C4-2B (cell line): Measurements from ENCODE around the gene MUC5B.
"Not testable (repeated sequence)": the region's sequence is repeated elsewhere in the genome, so short reads cannot be mapped to it uniquely, and the experiment has no call there.

Source experiments
- H3K27ac ChIP-seq: fragments of 450-650 bp; 2 replicates; pipeline ENCODE4 v1.5.1; 2017
- CTCF ChIP-seq: fragments of 450-650 bp; conservative IDR thresholded peaks from 2 replicates; pipeline ENCODE4 v1.5.1; 2017; ENCODE audit warnings: mild to moderate bottlenecking
- ZFX ChIP-seq: fragments of 450-650 bp; IDR thresholded peaks from 2 replicates; pipeline ENCODE4 v1.6.1; 2017

The MUC5B gene

GRCh38 chr11:1207401-1208143, 15.3 kb upstream of the MUC5B start:
- H3K27ac ChIP-seq = no peak overlapping the region
- TF ChIP-seq ZFX (no peak), CTCF (no peak)

DNA sequence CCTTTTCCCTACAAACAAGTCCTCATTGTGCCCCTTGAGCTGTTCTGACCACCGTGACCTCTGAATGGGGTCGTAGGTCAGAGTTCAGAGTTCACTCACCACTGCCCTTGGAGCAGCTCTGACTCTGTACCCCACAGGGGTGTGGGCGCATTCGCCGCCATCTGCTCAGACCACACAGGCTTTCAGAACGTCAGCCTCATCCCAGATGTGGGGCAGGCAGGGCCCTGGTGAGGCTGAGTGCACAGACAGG, 14.8 kb upstream of the MUC5B start:
- no peak overlapping the region for H3K27ac ChIP-seq
- TF ChIP-seq CTCF (no peak), ZFX (no peak)

DNA sequence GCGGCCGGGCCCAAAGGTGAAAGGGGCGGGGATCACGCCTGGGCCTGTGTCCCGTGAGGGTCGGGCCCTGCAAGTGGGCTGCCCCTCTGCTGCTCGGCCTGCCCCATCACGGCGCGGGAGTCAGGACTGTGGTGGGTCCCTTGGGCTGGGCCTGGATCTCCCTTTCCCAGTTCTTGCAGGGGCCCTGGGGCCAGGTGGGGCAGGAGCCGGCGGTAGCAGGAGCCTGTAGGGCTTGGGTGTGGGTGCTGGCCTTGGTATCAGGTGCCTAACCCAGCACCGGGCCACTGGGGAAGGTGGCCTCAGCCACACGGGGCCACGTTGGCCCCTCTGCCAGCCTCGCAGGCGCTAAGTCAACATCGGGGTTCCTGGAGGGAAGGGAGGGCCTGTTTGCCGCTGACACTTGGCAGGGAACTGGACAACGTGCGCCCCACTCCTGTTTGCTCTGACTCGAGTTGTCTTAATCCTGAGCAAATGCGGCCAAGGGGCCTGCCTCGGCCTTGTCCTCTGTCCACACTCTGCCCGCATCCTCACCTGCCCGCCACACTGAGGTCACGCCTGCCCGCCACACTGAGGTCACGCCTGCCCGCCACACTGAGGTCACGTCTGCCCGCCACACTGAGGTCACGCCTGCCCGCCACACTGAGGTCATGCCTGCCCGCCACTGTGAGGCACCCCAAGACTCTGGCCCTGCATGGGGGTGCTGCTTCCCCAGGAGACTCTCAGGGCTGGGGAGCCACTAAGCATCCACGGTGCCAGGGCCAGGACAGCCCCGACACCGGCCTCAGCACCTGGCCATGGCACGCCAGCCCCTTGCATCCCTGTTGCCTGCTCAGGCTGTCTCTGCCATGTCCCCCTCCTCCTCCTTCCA, 14.2 kb upstream of the MUC5B start:
- TF ChIP-seq ZFX = no peak
- TF ChIP-seq CTCF = no peak
- H3K27ac ChIP-seq = no peak overlapping the region

DNA sequence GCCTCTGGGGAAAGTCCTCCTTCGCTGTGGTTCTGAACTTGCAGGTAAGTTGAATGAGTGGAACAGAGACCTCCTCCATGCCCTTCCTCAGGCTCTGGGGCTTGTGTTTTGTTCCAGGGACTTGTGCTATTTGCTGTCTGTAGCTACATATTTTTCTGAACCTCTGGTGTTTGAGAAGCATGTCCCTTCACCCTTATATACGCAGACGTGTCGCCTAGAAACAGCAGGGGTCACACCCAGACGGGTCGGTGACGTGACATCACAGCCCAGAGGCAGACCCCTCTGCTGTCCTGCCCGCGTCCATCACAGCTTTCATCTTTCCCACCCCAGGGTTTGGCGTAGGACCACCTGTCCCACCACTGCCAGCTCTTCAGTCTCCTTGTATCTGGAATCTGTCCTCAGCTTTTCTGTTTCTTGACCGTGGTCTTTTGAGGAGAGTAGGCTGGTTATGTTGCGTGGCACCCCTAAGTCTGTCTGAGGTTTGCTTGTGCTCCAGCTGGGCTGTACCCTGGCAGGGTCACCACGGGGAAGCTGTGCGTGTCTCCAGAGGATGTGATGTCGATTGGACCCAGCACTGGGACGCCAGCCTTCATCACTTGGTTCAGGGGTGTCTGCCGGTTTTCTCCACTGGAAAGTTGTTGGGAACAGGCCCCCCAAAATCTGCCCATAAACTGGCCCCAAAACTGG, 13.4 kb upstream of the MUC5B start:
- TF ChIP-seq ZFX = no peak
- H3K27ac ChIP-seq = no peak overlapping the region

GRCh38 chr11:1211838-1212237, 11.0 kb upstream of the MUC5B start:
- TF ChIP-seq CTCF = no peak
- no peak for TF ChIP-seq ZFX
- H3K27ac ChIP-seq = no peak overlapping the region

DNA sequence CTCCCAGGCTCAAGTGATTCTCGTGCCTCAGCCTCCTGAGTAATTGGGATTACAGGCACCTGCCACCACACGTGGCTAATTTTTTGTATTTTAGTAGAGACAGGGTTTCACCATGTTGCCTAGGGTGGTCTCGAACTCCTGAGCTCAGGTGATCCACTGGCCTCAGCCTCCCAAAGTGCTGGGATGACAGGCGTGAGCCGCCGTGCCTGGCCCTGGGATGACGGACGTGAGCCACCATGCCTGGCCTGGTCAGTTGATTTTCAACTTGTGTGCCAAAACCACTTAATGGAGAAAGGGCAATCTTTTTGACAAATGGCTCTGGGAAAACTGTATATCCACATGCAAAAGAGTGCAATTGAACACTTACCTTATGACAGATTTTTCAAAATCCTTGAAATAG, 7.0 kb upstream of the MUC5B start:
- H3K27ac ChIP-seq = not testable (repeated sequence)

DNA sequence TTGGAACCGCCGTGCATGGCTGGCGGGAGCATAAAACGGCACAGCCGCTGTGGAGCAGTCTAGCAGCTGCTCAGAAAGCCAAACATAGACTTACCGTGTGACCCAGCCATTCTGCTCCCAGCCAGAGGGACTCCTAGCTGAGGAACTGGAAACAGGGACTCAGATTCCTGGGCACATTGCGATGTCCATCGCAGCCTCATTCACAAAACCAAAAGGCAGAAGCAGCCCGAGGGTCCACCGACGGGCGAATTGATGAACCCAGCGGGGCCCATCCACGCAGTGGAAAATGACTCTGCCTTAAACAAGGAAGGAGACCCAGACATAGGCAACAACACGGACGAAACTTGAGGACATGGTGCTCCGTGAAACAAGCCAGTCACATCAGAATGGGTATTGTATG, 5.7 kb upstream of the MUC5B start:
- H3K27ac ChIP-seq = no peak overlapping the region
- no peak for TF ChIP-seq CTCF
- TF ChIP-seq ZFX = no peak

- no peak overlapping the region for H3K27ac ChIP-seq
- no peak for TF ChIP-seq CTCF
- no peak for TF ChIP-seq ZFX
Measured at GRCh38 chr11:1218256-1218787, 4.5 kb upstream of the MUC5B start.
